Activated B cell treated with CpG ODN at 0.5 μM for 24 hours (primary cell): ENCODE measurements around the gene CNTNAP4. TPM values are rescaled to one million over a fixed set of nuclear protein-coding genes. Genes with fewer than 3 reads are reported as not detected.

Source experiments
- ATAC-seq: fragments of 200-7000 bp; cut with Tn5 transposase; one replicate; pipeline ENCODE4 v1.10.0; 2021; ENCODE audit warnings: low read depth, mild to moderate bottlenecking, moderate library complexity
- CTCF ChIA-PET: fragments of 350-600 bp; sonication (Branson Sonifier 250); formaldehyde crosslinking; loops from one replicate; lab custom pipeline; 2021; ENCODE audit warnings: antibody characterized with exemption; lab: Charles Lee
- POLR2A ChIA-PET: fragments of 350-600 bp; sonication (Branson Sonifier 250); formaldehyde crosslinking; loops from one replicate; lab custom pipeline; 2021; ENCODE audit warnings: antibody characterized with exemption; lab: Charles Lee
- DNase-seq: peaks from one replicate; pipeline ENCODE4 v3.0.0; 2022
- H3K27ac Mint-ChIP-seq: one replicate; pipeline ENCODE4 v1.8.0; 2020; ENCODE audit warnings: mixed read lengths
- H3K27me3 Mint-ChIP-seq: one replicate; pipeline ENCODE4 v1.8.0; 2021; ENCODE audit warnings: mixed read lengths
- H3K36me3 Mint-ChIP-seq: one replicate; pipeline ENCODE4 v1.8.0; 2021; ENCODE audit warnings: low read depth, mixed read lengths
- H3K4me1 Mint-ChIP-seq: one replicate; pipeline ENCODE4 v1.8.0; 2021; ENCODE audit warnings: mixed read lengths
- H3K4me3 Mint-ChIP-seq: one replicate; pipeline ENCODE4 v1.8.0; 2020; ENCODE audit warnings: mild to moderate bottlenecking, mixed read lengths
- H3K9me3 Mint-ChIP-seq: one replicate; pipeline ENCODE4 v1.8.0; 2020; ENCODE audit warnings: mixed read lengths
- CTCF ChIP-seq: fragments of 200-600 bp; IDR thresholded peaks from one replicate; pipeline ENCODE4 v1.8.0; 2022; ENCODE audit warnings: antibody characterized with exemption, mild to moderate bottlenecking
- intact Hi-C: fragments of 100-400 bp; cut with micrococcal nuclease; formaldehyde crosslinking; loops from one replicate; pipeline ENCODE4 v1.15.1; 2024
- total RNA-seq: library from RNA; stranded (reverse); gene quantifications from 2 replicates; pipeline ENCODE4 v1.2.3, GENCODE V29; 2022

Gene CNTNAP4
- total RNA-seq, 1 donor from 2014 or later, result not detected

- DNase-seq (no peak), ATAC-seq (no peak)
- H3K36me3 Mint-ChIP-seq, result no peaks in the 10 kb centered on the region
- H3K27me3 Mint-ChIP-seq, result no peaks in the 10 kb centered on the region
- no peaks in the 10 kb centered on the region for H3K4me1 Mint-ChIP-seq
- H3K9me3 Mint-ChIP-seq, result no peaks in the 10 kb centered on the region
- intact Hi-C loops, result no loop called here
- ChIA-PET CTCF (no interaction called here), POLR2A (no interaction called here)
- no peak overlapping the region for H3K27ac Mint-ChIP-seq
- H3K4me3 Mint-ChIP-seq, result no peak overlapping the region
- no peak for TF ChIP-seq CTCF
These were observed 247.2 kb downstream of the CNTNAP4 start for GRCh38 chr16:76524356-76524755.

GRCh38 chr16:76524769-76525168 lies 247.6 kb downstream of the CNTNAP4 start:
- Mint-ChIP-seq H3K4me3 (no peak overlapping the region), H3K4me1 (no peaks in the 10 kb centered on the region), H3K9me3 (no peaks in the 10 kb centered on the region), H3K36me3 (no peaks in the 10 kb centered on the region), H3K27me3 (no peaks in the 10 kb centered on the region), H3K27ac (no peak overlapping the region)
- CTCF ChIA-PET, result no interaction called here
- intact Hi-C loops, result no loop called here
- ATAC-seq, result no peak
- DNase-seq, result no peak
- POLR2A ChIA-PET, result no interaction called here
- no peak for TF ChIP-seq CTCF

- Mint-ChIP-seq H3K9me3 (peaks cover 2% of the 10 kb centered on the region), H3K4me3 (no peak overlapping the region), H3K36me3 (no peaks in the 10 kb centered on the region), H3K27ac (no peak overlapping the region), H3K4me1 (no peaks in the 10 kb centered on the region), H3K27me3 (no peaks in the 10 kb centered on the region)
- intact Hi-C loops, result no loop called here
- POLR2A ChIA-PET, result no interaction called here
- CTCF ChIA-PET, result no interaction called here
- DNase-seq (no peak), ATAC-seq (no peak)
- no peak for TF ChIP-seq CTCF
These were observed 250.0 kb downstream of the CNTNAP4 start for GRCh38 chr16:76527244-76527643.

- DNase-seq, result no peak
- no peaks in the 10 kb centered on the region for H3K27me3 Mint-ChIP-seq
- no peak overlapping the region for H3K4me3 Mint-ChIP-seq
- intact Hi-C loops, result no loop called here
- ATAC-seq, result no peak
- no peak overlapping the region for H3K27ac Mint-ChIP-seq
- peaks cover 5% of the 10 kb centered on the region for H3K9me3 Mint-ChIP-seq
- POLR2A ChIA-PET, result no interaction called here
- no peaks in the 10 kb centered on the region for H3K36me3 Mint-ChIP-seq
- CTCF ChIA-PET, result no interaction called here
- no peaks in the 10 kb centered on the region for H3K4me1 Mint-ChIP-seq
- no peak for TF ChIP-seq CTCF
These were observed 251.9 kb downstream of the CNTNAP4 start for GRCh38 chr16:76529120-76529519.

GRCh38 chr16:76531236-76531635 lies 254.0 kb downstream of the CNTNAP4 start:
- no peak for TF ChIP-seq CTCF
- ATAC-seq (no peak), DNase-seq (no peak)
- H3K4me3 Mint-ChIP-seq, result no peak overlapping the region
- H3K9me3 Mint-ChIP-seq, result peaks cover 5% of the 10 kb centered on the region
- intact Hi-C loops, result no loop called here
- H3K27ac Mint-ChIP-seq, result no peak overlapping the region
- ChIA-PET POLR2A (no interaction called here), CTCF (no interaction called here)
- no peaks in the 10 kb centered on the region for H3K4me1 Mint-ChIP-seq
- H3K27me3 Mint-ChIP-seq, result no peaks in the 10 kb centered on the region
- no peaks in the 10 kb centered on the region for H3K36me3 Mint-ChIP-seq
